ENCODE data around the gene MRPL55.

The MRPL55 gene

DNA sequence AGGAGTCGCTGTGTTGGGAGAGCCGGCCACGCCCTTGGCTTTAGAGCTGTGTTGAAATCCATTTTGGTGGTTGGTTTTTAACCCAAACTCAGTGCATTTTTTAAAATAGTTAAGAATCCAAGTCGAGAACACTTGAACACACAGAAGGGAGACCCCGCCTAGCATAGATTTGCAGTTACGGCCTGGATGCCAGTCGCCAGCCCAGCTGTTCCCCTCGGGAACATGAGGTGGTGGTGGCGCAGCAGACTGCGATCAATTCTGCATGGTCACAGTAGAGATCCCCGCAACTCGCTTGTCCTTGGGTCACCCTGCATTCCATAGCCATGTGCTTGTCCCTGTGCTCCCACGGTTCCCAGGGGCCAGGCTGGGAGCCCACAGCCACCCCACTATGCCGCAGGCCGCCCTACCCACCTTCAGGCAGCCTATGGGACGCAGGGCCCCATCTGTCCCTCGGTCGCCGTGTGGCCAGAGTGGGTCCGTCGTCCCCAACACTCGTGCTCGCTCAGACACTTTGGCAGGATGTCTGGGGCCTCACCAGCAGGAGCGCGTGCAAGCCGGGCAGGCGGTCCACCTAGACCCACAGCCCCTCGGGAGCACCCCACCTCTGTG, 10.7 kb downstream of the MRPL55 start:
- DNase-seq: peak; percentile 1

- DNase-seq: peak; percentile 1
These were observed 11.6 kb downstream of the MRPL55 start for GRCh38 chr1:228097333-228098081.

- no peak for DNase-seq
These were observed 12.4 kb downstream of the MRPL55 start for GRCh38 chr1:228096416-228097332.

- no peak for DNase-seq
These were observed 13.2 kb downstream of the MRPL55 start for GRCh38 chr1:228095938-228096337.

DNA sequence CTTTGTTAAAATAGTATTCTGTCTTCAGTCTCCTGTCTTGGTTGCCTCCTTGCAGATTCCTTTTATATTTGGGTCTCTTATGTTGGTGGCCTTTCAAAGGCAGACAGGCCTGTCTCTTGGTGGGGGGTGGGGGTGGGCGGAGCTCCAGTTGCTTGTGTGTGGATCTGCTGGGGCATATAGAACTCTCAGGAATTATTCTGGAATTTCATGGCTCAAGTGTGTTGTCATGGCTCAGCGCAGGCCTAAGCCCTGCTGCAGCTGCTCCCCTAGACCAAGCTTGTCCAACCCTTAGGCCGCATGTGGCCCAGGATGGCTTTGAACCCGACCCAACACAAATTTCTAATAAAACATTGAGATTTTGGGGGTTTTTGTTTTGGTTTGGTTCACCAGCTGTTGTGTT, 13.9 kb downstream of the MRPL55 start:
- no peak for DNase-seq

GRCh38 chr1:228094432-228095016, 14.6 kb downstream of the MRPL55 start:
- no peak for DNase-seq

- DNase-seq: peak; percentile 1
These were observed 15.8 kb downstream of the MRPL55 start for GRCh38 chr1:228093050-228093906.

- DNase-seq: peak; percentile 1
These were observed 16.6 kb downstream of the MRPL55 start for GRCh38 chr1:228092342-228093049.

DNA sequence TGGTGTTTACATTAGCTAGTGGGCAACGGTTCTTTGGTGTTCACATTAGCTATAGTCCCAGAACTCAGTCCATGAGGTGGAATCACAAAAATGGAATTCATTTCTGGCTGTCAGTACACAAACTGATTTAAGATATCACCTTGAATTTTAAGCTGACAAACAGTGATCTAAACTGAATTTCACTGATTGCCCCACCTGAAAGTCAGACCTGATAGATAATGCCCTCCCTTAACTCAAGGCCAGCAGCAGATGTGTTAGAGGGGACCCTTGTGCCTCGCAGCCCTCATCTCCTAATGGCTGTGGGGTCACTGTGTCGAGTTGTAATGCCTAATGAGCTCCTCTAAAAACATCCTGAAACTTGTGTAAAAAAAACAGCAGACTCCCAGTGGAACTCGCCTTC, 18.0 kb downstream of the MRPL55 start:
- no peak for DNase-seq

- DNase-seq: no peak
These were observed 18.5 kb downstream of the MRPL55 start for GRCh38 chr1:228090613-228091081.

DNA sequence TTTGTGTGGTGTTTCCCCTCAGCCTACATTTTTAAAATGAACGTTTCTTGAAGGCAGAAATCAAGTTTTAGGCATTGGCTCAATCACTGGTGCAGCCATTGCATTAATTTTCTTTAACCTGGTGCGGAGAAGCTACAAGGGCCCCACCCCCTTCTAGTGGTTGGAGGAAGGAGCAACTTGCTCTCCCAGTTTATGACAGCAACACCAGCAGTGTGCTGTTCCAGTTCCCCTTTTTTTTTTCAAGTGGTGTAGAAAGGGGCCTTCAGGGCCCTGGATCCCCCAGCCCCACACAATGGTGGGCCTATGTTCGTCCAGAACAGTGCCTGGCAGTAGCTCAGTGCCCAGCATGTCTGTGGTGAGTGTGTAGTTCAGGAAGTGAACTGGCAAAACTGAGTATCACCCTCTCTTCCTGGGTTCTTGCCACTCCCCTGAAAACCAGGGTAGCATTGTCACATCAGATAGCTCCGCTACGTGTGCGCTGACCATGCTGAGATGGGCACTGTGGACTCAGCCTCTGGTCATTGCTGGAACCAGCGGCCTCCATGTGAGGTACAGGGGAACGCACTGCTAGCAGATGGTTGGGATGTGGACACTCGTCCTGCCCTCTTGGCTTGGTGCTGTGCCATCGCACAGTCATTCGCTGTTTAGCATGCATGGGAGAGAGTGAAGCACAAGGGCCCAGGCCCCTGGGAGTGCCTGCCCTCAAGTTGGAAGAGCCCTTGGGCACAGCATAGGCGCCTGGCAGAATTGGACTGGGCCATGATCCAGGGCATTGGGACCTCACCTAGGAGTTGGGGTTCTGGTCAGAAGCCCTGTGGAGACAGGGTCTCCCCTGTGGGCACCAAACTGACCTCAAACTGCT, 19.3 kb downstream of the MRPL55 start:
- DNase-seq: no peak

DNA sequence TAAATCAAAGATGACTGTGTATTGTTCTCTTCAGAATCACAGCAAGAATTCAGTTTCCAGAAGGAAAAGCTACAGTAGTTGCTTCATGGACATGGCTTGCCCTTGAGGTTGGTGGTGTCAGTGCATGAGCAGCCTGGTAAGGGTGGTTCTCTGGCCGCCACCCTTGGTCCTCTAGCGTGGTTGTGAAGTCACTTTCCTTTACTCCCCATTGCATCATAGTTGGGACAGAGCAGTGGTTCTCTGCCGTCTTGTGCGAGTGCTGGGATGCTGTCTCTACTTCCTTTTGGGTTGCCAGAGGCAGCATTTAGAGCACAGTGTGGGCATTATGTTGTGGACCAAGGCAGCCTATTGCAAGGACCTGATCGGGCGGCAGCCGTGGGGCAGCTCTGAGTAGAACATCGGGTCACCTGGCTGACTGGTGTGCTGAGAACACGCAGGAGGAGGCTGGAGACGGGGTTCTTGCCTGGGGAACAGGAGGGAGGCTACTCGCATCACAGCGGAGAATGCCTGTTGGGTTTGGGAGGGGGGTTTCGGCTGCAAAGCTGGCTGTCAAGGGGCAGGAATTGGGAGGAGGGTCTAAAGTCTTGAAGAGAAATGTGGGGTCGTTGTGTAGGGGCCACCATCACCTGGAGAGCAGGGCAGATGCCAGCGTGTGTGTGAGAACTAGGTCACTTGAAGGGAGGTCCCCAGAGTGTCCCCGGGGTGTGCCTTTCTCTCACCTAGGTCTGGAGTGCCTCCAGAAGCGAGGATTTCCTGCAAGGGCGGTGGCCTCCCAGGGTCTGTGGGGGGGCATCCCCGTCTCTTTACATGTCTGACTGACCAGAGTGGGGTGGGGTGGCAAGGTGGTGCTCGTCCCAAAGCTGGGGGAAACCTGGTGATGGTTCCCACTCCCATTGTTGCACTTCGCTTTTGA, 20.3 kb downstream of the MRPL55 start:
- no peak for DNase-seq

- peak; percentile 39 for DNase-seq
These were observed 21.3 kb downstream of the MRPL55 start for GRCh38 chr1:228087771-228088251.

DNA sequence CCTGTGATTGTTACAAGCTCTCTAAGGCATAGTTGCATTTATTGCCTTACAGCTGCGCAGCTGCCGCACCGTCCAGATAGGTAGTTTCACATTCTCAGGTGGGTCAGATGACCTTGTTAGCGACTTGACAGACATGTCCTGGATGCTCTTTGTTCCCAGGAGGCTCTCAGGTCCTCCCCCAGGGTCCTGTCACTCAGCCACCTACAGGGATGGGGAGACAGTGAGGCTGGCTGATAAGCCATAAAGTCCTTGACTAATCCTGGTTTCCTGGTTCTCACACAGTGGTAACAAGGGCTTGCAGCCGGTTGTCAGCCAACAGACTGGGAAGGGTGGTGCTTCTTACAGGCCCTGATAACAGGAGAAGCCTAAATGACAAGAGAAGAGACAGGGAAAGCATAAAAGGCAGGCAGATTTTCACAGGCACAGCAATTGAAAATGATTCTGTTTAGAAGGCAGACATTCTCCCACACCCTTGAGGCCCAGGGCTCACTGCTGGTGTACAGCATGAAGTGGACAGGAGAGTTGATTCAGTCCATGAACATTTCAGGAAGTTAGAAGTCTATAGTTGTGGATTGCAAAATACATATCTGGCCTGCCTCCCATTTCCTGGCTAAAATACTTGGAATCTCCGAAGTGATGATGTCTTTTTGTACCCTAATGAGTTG, 23.7 kb downstream of the MRPL55 start:
- DNase-seq: no peak

DNA sequence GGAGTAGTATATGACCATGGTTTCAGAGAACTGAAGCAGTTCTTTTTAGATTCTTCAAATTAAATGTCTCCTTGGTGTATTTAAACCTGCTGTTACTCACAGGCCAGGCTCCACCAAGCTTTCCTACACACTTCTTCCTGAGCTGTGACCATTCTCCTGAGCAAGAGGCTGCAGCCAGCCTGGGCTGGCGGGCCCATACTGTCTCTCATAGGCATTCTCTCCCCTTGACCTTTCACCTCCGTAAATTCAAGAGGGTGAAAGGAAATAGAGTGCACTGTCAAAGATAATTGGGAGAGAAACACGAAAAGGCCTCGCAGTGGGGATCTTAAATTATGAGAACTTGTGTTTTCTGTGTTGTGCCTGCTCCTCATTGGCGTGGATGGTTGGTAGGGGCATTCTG, 24.3 kb downstream of the MRPL55 start:
- DNase-seq: no peak

DNA sequence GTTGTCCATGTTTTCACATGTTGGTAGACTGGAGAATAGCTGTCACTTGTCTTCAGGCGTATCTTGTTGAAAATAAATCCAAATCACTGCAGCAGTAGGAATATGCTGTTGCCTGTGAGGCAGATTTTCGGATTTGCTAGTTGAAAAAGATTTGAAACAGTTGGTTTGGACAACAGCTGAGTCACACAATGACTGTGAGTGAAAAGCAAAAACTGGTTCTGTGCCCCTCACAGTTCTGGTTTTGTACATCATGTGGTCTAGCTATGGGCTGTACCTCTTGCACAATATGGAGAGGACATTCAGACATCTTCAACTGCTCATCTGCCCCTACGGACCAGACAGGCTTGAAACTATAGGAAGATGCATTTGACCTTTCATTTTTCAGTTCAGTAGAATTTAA, 24.8 kb downstream of the MRPL55 start:
- DNase-seq: peak; percentile 17

DNA sequence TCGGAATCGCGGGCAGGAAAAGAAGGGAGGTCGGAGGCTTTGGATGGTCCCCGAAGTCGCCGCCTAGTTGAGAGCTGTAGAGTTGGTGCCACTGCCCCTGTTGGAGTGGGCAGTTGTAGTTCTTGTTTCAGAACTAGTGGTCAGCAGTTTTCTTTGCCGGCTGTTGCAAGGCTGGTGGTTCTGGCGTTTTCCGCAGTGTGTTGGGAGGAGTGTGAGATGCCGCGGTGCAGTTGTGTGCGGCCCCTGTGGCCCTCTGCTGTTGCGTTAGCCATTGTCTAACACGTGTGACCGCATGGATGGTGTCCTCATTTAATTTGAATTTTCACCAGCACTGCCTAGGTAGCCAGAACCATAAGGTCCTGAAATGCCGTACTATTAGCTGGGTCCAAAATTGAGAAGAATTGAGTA, 25.2 kb downstream of the MRPL55 start:
- DNase-seq: no peak
